Renal cortex interstitium (tissue), 11 donors: ENCODE measurements around the gene RALA. TPM values are rescaled to one million over a fixed set of nuclear protein-coding genes. Genes with fewer than 3 reads are reported as not detected.
A peak's percentile ranks its signal among the peaks of the same experiment; 100 is the strongest.

ENCODE experiments used
- DNase-seq, 11 donors: peaks; one replicate each; pipeline ENCODE4 v3.0.0-alpha.2; 2013; ENCODE audit warnings: low read depth in 9 of 11, low spot score in 4 of 11; ENCODE audit errors: extremely low read depth in 1 of 11
- polyA plus RNA-seq, 3 donors: library from polyadenylated mRNA; unstranded; fragments of 120-200 nt; gene quantifications; one replicate each; pipeline ENCODE4 v1.2.1, GENCODE V29; 2013; ENCODE audit not compliant: insufficient read length in 3 of 3

RALA gene
- polyA plus RNA-seq, 3 donors = 61.8 to 86.3 (median 73.3) TPM

DNA sequence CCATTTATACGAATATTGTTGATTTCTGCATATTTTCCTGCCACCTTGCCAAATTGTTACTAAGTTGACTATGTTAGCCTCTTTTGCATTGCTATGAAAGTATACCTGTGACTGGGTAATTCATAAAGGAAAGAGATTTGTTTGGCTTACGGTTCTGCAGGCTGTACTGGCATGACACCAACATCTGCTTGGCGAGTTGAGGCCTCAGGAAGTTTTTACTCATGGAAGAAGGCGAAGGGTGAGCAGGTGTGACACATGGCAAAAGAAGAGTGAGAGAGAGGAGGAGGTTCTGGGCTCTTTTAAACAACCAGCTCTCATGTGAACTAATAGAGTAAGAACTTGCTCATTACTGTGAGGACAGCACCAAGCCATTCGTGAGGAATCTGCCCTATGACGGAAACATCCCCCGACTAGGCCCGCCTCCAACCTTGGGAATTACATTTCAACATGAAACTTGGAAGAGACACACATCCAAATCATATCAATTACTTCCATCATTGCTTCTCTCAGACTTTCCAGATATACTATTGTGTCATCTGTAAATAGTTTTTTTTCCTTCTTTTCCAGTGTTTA lies 8.4 kb downstream of the RALA start:
- no peak for DNase-seq

DNA sequence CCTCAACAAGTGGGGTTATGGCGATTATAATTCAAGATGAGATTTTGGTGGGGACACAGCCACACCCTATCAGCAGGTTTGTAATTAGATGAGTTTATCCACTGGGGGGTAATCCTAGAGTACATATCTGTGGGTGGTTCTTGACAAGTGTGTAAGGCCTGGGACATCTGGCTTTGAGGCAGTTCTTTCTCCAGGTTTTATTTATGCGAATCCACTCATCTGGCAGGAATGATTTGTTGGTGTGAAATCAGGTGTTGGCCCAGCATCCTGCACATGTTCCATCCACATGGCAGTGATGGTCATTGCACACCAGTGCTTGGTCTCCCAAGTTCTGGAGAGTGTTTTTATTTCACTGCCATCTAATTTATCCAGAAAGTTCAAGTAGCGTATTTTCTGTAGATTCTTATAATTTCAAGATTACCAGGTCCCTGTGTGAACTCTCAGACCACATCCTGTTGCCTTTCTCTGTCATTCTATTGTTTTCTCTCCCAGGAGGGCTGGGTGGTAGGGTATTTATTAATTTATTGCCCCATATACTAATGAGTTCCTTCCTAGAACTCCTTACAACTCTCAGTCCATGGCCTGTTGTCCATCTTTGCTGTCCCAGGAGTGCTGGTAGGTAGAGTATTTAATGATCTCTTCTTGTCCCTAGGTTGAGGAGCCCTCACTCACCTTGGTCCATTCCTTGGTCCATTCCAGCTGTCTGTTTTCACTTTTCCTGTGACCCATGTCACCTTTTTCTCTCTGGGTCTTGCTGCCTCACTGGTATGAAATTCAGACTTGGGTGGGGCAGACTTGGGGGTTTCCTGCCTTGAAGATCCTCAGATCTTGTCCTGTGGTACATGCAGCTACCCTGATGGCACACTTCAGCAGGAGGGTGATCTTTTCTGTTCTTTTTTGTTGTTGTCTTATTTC lies 10.4 kb downstream of the RALA start:
- no peak for DNase-seq

DNA sequence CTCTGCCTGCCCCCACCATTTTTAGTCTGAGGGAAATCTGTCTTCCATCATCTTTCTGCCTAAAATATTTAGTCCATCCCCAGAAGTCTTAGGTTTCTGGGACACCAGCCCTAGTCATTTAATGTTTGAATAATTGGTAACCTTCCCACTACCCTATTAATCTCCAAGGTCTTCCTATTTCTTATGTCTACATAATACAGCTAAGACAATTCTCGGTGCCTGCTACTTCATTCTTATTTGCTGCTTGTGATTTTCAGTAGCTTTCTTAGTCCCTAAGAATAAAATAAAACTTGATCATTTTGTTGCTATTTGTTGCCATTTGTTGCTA lies 11.1 kb downstream of the RALA start:
- no peak for DNase-seq

DNA sequence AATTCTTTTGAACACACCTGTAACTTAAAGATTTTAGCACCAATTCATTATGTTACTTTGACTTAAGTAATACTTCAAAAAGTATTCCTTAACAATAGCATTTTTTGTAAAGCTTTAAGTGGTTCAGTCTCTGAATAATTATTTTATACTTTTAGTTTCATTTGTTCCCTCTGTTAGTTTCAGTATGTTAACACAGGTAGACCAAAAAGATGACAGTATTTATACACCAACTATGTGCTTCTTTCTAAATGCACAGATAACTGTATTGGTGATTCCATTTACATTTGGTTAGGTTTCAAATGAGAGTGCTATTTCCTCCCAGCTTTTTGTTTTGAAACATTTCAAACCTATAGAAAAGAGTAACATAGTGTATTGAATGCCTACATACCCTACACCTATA lies 14.0 kb downstream of the RALA start:
- DNase-seq = no peak

DNA sequence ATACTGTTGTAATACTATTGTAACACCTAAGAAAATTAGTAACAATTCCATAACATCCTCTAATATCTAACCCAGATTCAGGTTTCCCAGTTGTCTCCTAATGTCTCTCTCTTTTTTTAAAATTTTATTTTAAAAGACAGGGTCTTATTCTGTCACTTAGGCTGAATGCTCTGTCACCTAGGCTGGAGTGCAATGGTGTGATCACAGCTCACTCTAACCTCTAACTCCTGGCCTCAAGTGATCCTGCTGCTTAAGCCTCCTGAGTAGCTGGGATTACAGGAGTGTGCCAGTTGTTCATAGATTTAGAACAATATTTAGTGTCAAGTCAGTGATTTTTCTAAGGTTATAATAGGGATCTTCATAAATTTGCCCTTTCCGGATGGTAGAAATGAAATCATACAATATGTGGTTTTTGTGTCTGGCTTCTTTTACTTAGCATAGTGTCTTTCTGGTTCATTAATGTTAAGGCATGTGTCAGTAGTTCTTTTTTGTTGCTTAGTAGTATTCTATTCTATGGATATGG lies 14.7 kb downstream of the RALA start:
- DNase-seq = no peak

DNA sequence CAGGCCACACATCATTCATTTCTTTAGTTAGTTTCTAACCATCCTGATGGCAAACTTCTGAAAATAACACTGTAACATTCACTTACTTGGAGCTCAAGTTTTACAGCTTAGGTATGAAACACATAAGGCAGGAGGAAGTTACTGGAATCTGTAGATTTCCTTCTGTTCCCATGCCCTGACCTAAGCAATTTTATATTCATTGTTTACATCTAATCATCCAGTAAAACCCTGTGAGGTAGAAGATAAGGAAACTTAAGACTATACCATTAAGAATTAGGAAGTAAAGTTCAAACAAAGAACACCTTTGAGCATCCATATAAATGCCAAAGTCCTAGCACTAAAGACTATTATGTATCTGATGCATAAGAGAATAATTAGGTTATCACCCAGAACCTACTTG lies 19.5 kb downstream of the RALA start:
- no peak for DNase-seq

DNA sequence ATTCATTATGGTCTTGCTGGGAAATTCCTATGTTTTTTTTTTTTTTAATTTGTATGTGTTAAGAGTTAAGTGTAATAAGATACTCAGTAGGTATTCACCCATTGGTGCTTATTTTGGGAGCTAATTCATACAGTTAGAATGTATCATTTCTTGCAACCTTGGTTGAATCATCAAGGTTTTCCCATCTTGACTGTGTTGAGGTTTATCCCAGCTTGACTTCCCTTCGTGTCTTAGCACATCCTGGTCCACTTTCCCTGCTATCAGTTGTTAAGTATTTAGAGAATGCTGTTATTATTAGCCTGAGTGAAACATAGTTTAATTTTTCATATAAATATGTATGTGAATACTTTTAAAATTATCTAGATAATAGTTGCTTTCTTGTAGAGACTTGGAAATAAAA lies 20.8 kb downstream of the RALA start:
- DNase-seq = no peak

DNA sequence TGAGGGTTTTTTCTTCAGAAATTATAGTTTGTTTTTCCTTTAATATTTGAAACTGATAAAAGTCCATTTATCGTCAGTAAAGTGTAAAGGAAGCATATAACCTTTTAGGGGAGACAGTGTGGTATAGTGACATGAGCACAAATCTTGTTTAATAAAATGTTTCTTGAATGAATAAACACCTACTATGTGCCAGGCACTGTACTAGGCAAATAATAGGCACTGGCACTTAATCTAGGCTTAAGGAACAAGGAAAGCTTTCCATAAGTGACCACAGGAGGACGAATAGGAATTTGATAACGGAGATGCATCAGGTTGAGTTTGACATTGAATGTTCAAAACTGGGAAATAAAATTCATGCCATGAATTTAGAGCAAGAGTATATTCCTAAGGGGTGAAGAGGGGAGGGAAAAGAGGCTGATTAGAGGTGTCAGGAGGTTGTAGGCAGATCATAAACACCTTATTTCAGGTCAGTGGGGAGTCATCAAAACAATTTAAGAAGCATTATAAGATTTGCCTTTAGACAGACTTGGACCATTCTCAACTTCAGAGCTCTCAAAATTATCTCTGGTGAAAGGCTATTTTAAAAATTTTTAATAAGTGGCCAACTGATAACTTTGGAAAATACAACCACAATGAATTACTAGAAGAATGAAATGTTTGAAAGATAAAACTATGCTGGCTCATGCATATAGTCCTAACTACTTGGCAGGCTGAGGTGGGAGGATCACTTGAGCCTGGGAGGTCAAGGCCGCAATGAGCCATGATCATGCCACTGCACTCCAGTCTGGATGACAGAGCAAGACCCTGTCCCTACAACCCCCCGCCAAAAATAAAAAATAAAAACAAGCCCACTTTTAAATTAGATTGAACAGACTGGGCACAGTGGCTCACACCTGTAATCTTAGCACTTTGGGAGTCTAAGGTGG lies 22.4 kb downstream of the RALA start:
- DNase-seq = no peak

DNA sequence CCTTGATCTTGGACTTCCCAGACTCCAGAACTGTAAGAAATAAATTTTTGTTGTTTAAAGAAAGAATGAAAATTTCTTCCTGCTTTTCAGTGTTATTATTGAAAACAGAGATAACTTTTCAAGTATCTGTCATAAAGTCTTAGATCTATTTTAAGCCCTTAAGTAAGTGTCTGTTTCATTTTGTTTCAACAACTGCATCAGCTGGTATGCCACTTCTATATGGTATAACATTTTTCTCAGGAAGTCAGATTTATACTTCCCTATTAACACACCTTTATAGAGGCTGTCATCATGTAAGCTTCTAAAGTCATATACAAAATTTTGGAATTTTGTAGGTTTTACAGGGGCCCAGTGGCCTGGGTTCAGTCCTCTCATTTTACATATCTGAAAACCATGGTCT lies 24.4 kb downstream of the RALA start:
- DNase-seq = no peak

DNA sequence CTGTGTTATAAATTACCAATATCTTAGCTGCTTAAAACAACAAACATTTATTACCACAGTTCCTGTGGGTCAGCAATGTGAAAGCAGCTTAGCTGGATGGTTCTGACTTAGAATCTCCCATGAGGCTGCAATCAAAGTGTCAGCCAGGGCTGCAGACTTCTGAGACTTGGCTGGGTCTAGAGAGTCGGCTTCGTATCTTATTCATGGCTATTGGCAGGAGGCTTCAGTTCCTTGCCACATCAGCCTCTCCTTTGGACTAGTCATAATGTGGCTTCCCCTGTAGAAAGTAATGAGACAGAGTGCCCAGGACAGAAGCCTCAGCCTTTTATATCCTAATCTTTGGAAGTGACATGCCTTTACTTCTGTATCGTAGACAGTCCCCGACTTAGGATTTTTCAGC lies 27.3 kb downstream of the RALA start:
- DNase-seq = no peak

DNA sequence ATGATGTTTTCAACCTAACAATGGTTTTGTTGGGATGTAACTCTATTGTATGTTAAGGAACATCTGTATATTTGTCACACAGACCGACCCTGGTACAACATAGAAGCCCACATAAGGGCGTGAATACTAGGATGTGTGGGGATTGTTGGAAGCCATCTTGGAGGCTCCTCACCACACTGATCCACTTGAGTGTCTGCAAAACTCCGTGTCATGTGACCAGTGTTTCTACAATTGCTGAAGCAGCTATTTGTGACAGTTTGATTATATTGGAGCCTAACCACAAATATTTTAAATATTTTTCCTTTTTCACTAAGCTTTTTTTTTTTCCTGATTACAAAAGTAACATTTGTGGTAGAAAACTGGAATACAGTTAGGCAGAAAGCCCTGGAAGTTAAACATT lies 27.9 kb downstream of the RALA start:
- DNase-seq = peak in 1 of 11 donors; percentile 19

DNA sequence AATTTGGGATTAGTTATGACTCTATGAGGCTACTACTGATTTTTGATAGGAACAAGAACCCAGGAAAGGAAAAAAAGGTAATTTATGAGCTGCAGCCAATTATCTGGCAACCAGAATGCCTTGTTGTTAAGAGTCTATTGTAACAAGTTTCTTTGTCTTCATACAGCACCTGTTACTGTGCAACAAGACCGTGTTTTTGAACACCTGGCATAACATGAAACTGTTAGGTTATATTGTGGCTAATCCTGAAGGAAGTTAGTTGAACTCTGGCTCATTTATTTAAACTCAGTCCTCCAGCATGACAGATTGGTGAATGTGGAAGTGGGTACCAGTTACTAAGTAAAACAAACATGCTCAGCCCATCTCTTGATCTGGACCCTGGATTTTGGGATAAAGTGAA lies 33.0 kb downstream of the RALA start:
- no peak for DNase-seq

DNA sequence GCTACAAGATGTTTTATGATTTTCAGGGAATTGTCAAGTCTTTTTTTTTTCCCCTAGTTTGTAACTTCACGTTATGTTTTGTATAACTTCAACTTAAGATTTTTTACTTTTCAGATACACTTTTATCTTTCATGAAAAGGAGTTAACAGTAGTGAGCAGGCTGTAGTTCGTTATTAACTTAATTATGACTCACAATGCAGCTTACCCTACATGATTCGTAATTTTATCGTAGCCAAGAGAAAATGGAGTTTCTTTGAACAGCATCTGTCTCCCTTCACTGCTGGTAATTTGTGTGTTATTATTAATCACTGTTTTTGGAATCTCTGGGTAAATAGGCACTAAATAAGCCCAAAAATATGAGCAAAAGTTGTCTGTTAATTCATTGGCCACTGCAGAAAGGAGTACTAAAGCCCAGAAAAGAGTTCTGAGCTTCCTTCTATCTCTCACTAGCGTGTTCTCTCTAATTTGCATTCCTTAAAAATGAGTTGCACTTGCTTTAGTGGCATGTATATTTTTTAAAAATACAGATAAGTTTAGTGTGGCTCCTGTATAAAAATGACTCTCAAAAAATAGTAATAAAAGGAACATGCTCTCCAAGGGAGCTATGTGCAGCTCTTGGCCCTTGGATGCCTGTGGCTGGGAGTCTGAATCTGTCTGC lies 36.1 kb downstream of the RALA start:
- DNase-seq = no peak

DNA sequence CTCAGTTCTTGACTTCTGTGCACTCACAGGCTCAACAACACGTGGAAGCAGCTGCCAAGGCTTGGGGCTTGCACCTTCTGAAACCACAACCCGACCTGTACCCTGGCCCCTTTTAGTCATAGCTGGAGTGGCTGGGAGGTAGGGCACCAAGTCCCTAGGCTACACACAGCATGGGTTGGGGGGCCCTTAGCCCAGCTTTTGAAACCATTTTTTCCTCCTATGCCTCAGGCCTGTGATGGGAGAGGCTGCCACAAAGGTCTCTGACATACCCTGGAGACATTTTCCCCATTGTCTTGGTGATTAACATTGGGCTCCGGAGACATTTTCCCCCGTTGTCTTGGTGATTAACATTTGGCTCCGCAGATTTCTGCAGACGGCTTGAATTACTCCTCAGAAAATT lies 38.6 kb downstream of the RALA start:
- no peak for DNase-seq

DNA sequence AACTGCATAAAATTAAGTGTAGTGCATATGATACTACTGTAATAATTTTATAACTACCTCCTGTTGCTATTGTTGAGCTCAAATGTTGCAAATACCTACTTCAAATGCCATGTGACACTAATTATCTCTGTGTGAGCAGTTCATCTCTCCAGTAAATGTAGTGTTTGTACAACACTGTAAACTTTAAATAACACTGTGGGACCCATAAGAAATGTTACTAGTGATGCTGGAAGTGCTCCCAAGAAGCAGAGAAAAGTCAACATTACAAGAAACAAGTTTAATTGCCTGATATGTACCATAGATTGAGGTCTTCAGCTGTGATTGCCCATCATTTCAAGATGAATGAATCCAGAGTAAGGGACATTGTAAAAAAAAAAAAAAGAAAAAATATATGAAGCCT lies 39.9 kb downstream of the RALA start:
- DNase-seq = no peak

DNA sequence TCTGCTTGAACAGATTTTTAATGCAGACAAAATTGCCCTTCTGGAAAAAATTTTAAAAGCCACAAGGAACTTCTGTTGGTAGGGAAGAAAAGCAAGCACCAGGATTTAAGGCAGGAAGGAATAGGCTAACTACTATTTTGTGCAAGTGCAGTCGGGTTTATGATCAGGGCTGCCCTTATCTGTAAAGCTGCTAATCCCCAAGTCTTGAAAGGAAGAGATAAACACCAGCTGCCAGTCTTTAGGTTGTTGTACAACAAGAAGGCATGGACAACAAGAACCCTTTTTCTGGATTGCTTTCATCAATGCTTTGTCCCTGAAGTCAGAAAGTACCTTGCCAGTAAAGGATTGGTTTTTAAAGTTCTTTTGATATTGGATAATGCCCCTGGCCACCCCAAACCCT lies 40.7 kb downstream of the RALA start:
- DNase-seq = no peak

DNA sequence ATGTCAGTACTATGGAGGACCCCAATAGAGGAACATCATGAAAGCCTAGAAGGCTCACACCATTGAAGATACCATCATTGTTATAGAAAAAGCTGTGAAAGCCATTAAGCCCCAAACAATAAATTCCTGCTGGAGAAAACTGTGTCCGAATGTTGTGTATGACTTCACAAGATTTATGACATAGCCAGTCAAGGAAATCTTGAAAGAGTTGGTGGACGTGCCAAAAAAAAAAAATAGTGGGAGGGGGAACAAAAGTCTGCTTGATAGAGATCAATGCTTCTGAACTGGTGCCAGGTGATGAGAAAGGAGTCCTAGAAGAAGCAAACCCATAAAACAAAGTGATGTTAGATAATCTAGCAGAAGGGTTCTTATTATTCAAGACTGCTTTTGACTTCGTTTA lies 41.2 kb downstream of the RALA start:
- no peak for DNase-seq

DNA sequence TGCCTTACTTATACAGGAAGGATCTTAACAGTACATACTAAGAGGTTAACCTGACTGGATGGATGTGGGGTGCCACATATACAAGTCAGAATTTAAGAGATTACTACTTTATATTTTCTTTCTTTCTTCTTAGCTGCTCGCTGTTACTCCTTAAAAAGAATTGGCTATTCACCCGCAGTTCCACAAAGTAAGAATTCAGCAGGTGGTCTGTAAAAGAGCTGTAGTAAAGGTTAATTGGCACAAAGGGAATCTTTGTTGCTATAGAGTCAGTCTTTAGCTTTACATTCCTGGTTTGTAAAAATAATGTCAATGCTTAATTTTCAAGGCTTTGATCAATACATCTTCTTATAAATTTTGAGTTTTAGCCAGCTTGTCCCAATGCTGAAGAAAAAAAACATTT lies 43.2 kb downstream of the RALA start:
- DNase-seq = no peak

DNA sequence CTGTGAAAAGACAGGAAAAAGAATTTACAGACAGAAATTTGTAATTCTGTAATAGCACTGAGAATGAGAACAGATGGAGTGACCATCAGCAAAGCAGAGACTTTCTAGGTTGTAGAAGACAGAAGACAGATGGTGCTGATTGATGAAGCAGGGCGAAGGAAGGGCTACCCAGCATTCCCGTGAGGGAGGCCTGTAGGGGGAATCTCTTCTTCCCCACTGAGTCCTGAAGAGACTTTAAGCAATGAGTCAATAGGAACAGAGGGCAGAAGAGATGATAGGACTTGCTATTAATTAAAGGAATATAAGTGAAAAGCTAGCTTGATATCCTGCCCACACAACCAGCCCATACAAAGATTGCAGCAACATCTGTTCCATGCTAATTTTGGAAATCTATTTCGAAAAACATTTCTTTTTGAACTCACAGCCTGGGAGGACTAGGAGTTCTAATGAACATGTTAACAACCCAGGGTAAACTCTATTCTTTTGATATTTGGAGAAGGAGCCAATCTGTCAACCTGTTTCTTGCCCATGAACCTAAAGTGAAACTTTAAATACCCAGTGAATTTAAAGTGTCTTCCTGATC lies 44.1 kb downstream of the RALA start:
- peak in 1 of 11 donors; percentile 7 for DNase-seq
